OCI-LY3 (cell line): Measurements from ENCODE around the gene TYROBP.

Experiments used
- H2AFZ ChIP-seq: fragments of 200-600, 300-600 bp; shearing (Covaris generic); 2 replicates; pipeline ENCODE4 v1.6.0; 2014; ENCODE audit warnings: antibody characterized with exemption, low read depth, low read length
- H3K27ac ChIP-seq: fragments of 200-600, 300-600 bp; sonication (generic); 2 replicates; pipeline ENCODE4 v1.5.1; 2014; ENCODE audit warnings: mild to moderate bottlenecking, low read length, moderate library complexity, mixed read lengths
- H3K27me3 ChIP-seq: fragments of 200-600, 300-600 bp; sonication (generic); 2 replicates; pipeline ENCODE4 v1.6.1; 2014; ENCODE audit warnings: low read depth, low read length, mixed read lengths
- H3K36me3 ChIP-seq: fragments of 200-600, 300-600 bp; sonication (generic); replicated peaks from 2 replicates; pipeline ENCODE3; 2014; ENCODE audit warnings: low read depth, low read length, mixed read lengths
- H3K4me1 ChIP-seq: fragments of 300-600, 200-600 bp; sonication (generic); 2 replicates; pipeline ENCODE4 v1.6.1; 2014; ENCODE audit warnings: low read length, mixed read lengths
- H3K4me2 ChIP-seq: fragments of 200-600, 300-600 bp; sonication (generic); 2 replicates; pipeline ENCODE4 v1.6.1; 2014; ENCODE audit warnings: low read length, mixed read lengths
- H3K4me3 ChIP-seq: fragments of 300-600, 200-600 bp; sonication (generic); 2 replicates; pipeline ENCODE4 v1.5.1; 2014; ENCODE audit warnings: antibody characterized with exemption, mild to moderate bottlenecking, low read length, moderate library complexity
- H3K79me2 ChIP-seq: fragments of 300-600, 200-600 bp; shearing (Covaris generic); 2 replicates; pipeline ENCODE4 v1.6.1; 2014; ENCODE audit warnings: mild to moderate bottlenecking, low read length, mixed read lengths
- H3K9ac ChIP-seq: fragments of 300-600, 200-600 bp; shearing (Covaris generic); 2 replicates; pipeline ENCODE4 v1.6.0; 2014; ENCODE audit warnings: mild to moderate bottlenecking, low read length, moderate library complexity
- H3K9me3 ChIP-seq: fragments of 200-600, 300-600 bp; shearing (Covaris generic); 2 replicates; pipeline ENCODE4 v1.6.1; 2014; ENCODE audit warnings: low read length, mixed read lengths; ENCODE audit not compliant: insufficient read depth
- H4K20me1 ChIP-seq: fragments of 200-600, 300-600 bp; sonication (generic); 2 replicates; pipeline ENCODE4 v1.6.1; 2016; ENCODE audit warnings: low read length, mixed read lengths; ENCODE audit not compliant: insufficient read depth
- EZH2phosphoT487 ChIP-seq: fragments of 200-600 bp; shearing (Covaris generic); IDR thresholded peaks from 2 replicates; pipeline ENCODE4 v1.6.1; 2018; ENCODE audit warnings: antibody characterized with exemption, mixed run types, low read depth
- TF ChIP-seq, protein P1 (sequence below): fragments of 200-600, 300-600 bp; sonication (generic); IDR thresholded peaks from 2 replicates; pipeline ENCODE4 v1.5.1; 2014; ENCODE audit warnings: antibody characterized with exemption, low read length, low read depth

Gene TYROBP

DNA sequence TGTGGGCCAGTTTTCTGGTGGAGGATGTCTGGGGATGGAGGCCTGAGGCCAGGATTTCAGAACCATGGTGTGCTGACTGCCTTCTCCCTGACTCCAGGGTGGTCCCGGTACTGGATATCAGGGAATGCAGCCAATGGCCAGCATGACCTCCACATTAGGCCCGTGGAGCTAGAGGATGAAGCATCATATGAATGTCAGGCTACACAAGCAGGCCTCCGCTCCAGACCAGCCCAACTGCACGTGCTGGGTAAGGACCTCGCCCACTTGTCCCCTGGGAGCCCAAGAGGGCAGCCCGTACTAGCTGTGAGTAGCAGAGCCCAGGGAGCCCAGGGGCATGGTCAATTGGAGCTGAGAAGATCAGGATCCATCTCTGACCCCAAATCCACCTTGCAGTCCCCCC lies 49.8 kb downstream of the TYROBP start:
- Histone ChIP-seq H3K9ac (no peak overlapping the region), H2AFZ (no peak overlapping the region), H3K36me3 (peaks cover 3% of the 10 kb centered on the region), H3K79me2 (no peaks in the 10 kb centered on the region), H3K4me2 (no peak overlapping the region), H4K20me1 (no peaks in the 10 kb centered on the region), H3K4me1 (peaks cover 8% of the 10 kb centered on the region; the same call in 1 of the 2 replicates), H3K27me3 (peaks cover 5% of the 10 kb centered on the region; the same call in 1 of the 2 replicates), H3K27ac (no peak overlapping the region), H3K4me3 (no peak overlapping the region), H3K9me3 (no peaks in the 10 kb centered on the region; the same call in 1 of the 2 replicates)
- TF ChIP-seq, protein P1, sequence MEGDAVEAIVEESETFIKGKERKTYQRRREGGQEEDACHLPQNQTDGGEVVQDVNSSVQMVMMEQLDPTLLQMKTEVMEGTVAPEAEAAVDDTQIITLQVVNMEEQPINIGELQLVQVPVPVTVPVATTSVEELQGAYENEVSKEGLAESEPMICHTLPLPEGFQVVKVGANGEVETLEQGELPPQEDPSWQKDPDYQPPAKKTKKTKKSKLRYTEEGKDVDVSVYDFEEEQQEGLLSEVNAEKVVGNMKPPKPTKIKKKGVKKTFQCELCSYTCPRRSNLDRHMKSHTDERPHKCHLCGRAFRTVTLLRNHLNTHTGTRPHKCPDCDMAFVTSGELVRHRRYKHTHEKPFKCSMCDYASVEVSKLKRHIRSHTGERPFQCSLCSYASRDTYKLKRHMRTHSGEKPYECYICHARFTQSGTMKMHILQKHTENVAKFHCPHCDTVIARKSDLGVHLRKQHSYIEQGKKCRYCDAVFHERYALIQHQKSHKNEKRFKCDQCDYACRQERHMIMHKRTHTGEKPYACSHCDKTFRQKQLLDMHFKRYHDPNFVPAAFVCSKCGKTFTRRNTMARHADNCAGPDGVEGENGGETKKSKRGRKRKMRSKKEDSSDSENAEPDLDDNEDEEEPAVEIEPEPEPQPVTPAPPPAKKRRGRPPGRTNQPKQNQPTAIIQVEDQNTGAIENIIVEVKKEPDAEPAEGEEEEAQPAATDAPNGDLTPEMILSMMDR, result no peak
- no peak for TF ChIP-seq EZH2phosphoT487

DNA sequence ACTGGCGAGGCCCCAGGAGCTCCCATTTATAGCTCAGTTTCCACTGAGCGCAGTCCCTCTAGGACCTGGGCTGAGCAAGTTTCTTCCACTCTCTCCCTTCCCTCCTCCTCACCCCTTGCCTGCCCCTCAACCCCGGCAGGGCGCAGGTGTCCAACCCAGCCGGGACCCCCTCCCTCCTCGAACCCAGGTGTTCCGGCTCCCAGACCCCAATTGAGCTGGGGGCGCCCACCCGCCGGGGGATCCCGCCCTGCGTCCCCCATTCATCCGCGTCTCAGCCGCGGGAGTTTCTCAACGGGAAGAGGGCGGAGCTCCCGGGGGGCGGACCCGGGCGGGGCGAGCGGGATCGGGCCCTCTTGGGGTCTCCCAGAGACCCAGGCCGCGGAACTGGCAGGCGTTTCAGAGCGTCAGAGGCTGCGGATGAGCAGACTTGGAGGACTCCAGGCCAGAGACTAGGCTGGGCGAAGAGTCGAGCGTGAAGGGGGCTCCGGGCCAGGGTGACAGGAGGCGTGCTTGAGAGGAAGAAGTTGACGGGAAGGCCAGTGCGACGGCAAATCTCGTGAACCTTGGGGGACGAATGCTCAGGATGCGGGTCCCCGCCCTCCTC lies 51.4 kb downstream of the TYROBP start, which contains the start of gene KIRREL2:
KIRREL2 (plus strand) TSS at position 366 of the 604 bp plus-strand sequence; CDS start at position 575, 209 bp downstream.
- peak within 1 kb of the TSS; percentile 71 for H3K9ac ChIP-seq
- TF ChIP-seq EZH2phosphoT487, result no peak
- peaks cover 10% of the 10 kb centered on the region; the same call in 1 of the 2 replicates for H3K27me3 ChIP-seq
- H3K36me3 ChIP-seq, result peaks cover 3% of the 10 kb centered on the region
- H3K4me3 ChIP-seq, result peak within 1 kb of the TSS; percentile 98
- peak within 1 kb of the TSS; percentile 97 for H3K4me2 ChIP-seq
- H3K9me3 ChIP-seq, result no peaks in the 10 kb centered on the region; the same call in 1 of the 2 replicates
- peaks cover 8% of the 10 kb centered on the region; the same call in 1 of the 2 replicates for H3K4me1 ChIP-seq
- no peak within 1 kb of the TSS for H3K27ac ChIP-seq
- H3K79me2 ChIP-seq, result no peaks in the 10 kb centered on the region
- peak within 1 kb of the TSS; percentile 99 for H2AFZ ChIP-seq
- H4K20me1 ChIP-seq, result no peaks in the 10 kb centered on the region
